HAP-1 (cell line): Measurements from ENCODE around the gene NGEF.

Experiments used
- DNase-seq, 2 experiments: peaks; one replicate each; pipeline ENCODE4 v3.0.0-alpha.2; 2016 to 2020; ENCODE audit warnings: low spot score in 2 of 2
- H3K27me3 ChIP-seq: fragments of 250-450 bp; sonication (Bioruptor Pico); 2 replicates; pipeline ENCODE4 v1.5.1; 2020; ENCODE audit warnings: low read depth, mild to moderate bottlenecking, moderate library complexity
- H3K36me3 ChIP-seq: fragments of 250-450 bp; sonication (Bioruptor Pico); replicated peaks from 2 replicates; pipeline ENCODE4 v1.5.1; 2020; ENCODE audit warnings: mild to moderate bottlenecking
- H3K4me1 ChIP-seq: fragments of 250-450 bp; sonication (Bioruptor Pico); 2 replicates; pipeline ENCODE4 v1.5.1; 2020; ENCODE audit warnings: mild to moderate bottlenecking
- H3K4me3 ChIP-seq: fragments of 250-450 bp; sonication (Bioruptor Pico); 2 replicates; pipeline ENCODE4 v1.5.1; 2020; ENCODE audit warnings: mild to moderate bottlenecking, moderate library complexity
- H3K9me3 ChIP-seq: fragments of 250-450 bp; sonication (Bioruptor Pico); 2 replicates; pipeline ENCODE4 v1.5.1; 2020; ENCODE audit warnings: mild to moderate bottlenecking, moderate library complexity
- in situ Hi-C: fragments of 300-500 bp; cut with MboI; formaldehyde crosslinking; loops from 3 replicates; pipeline ENCODE4 v1.14.3; 2020; ENCODE audit warnings: low sequenced_read_pairs, inconsistent platforms, mixed read lengths

The NGEF gene

GRCh38 chr2:232898592-232899543 is 114.2 kb downstream of the NGEF start:
- H3K27me3 ChIP-seq: no peaks in the 10 kb centered on the region
- no peak for DNase-seq
- in situ Hi-C loops: no loop called here

GRCh38 chr2:232897598-232898408 is 115.3 kb downstream of the NGEF start:
- H3K9me3 ChIP-seq: no peaks in the 10 kb centered on the region
- H3K4me3 ChIP-seq: no peak overlapping the region
- no peak for DNase-seq
- no peaks in the 10 kb centered on the region for H3K36me3 ChIP-seq
- H3K27me3 ChIP-seq: no peaks in the 10 kb centered on the region
- in situ Hi-C loops: no loop called here
- H3K4me1 ChIP-seq: no peaks in the 10 kb centered on the region

More at GRCh38 chr2:232898592-232899543, 114.2 kb downstream of the NGEF start:
- Histone ChIP-seq H3K4me3 (no peak overlapping the region), H3K36me3 (no peaks in the 10 kb centered on the region), H3K9me3 (no peaks in the 10 kb centered on the region), H3K4me1 (no peaks in the 10 kb centered on the region)

GRCh38 chr2:232896720-232897597 is 116.1 kb downstream of the NGEF start:
- in situ Hi-C loops: no loop called here
- H3K4me1 ChIP-seq: no peaks in the 10 kb centered on the region
- H3K27me3 ChIP-seq: no peaks in the 10 kb centered on the region
- H3K4me3 ChIP-seq: no peak overlapping the region
- H3K36me3 ChIP-seq: no peaks in the 10 kb centered on the region
- DNase-seq: no peak
- no peaks in the 10 kb centered on the region for H3K9me3 ChIP-seq

GRCh38 chr2:232896111-232896510 is 116.9 kb downstream of the NGEF start:
- DNase-seq: no peak
- Histone ChIP-seq H3K9me3 (no peaks in the 10 kb centered on the region), H3K4me1 (peaks cover 5% of the 10 kb centered on the region), H3K27me3 (no peaks in the 10 kb centered on the region), H3K4me3 (no peak overlapping the region), H3K36me3 (no peaks in the 10 kb centered on the region)
- in situ Hi-C loops: no loop called here

- Histone ChIP-seq H3K4me1 (peaks cover 7% of the 10 kb centered on the region), H3K27me3 (no peaks in the 10 kb centered on the region), H3K36me3 (no peaks in the 10 kb centered on the region), H3K9me3 (no peaks in the 10 kb centered on the region), H3K4me3 (no peak overlapping the region)
- DNase-seq: no peak
- in situ Hi-C loops: no loop called here
These were observed 118.3 kb downstream of the NGEF start for GRCh38 chr2:232894746-232895145.

- Histone ChIP-seq H3K9me3 (no peaks in the 10 kb centered on the region), H3K4me1 (peaks cover 7% of the 10 kb centered on the region), H3K36me3 (no peaks in the 10 kb centered on the region), H3K27me3 (no peaks in the 10 kb centered on the region), H3K4me3 (no peak overlapping the region)
- no peak for DNase-seq
- in situ Hi-C loops: no loop called here
These were observed 118.8 kb downstream of the NGEF start for GRCh38 chr2:232894251-232894650.

GRCh38 chr2:232893834-232894233 is 119.2 kb downstream of the NGEF start:
- no peaks in the 10 kb centered on the region for H3K36me3 ChIP-seq
- in situ Hi-C loops: no loop called here
- no peak for DNase-seq
- H3K4me1 ChIP-seq: peaks cover 7% of the 10 kb centered on the region
- H3K4me3 ChIP-seq: no peak overlapping the region
- no peaks in the 10 kb centered on the region for H3K27me3 ChIP-seq
- no peaks in the 10 kb centered on the region for H3K9me3 ChIP-seq

GRCh38 chr2:232892843-232893242 is 120.2 kb downstream of the NGEF start:
- in situ Hi-C loops: no loop called here
- H3K4me3 ChIP-seq: no peak overlapping the region
- no peak for DNase-seq
- no peaks in the 10 kb centered on the region for H3K9me3 ChIP-seq
- peaks cover 7% of the 10 kb centered on the region for H3K4me1 ChIP-seq
- no peaks in the 10 kb centered on the region for H3K27me3 ChIP-seq
- H3K36me3 ChIP-seq: no peaks in the 10 kb centered on the region

- H3K27me3 ChIP-seq: no peaks in the 10 kb centered on the region
- no peaks in the 10 kb centered on the region for H3K36me3 ChIP-seq
- H3K9me3 ChIP-seq: no peaks in the 10 kb centered on the region
- no peak for DNase-seq
- peaks cover 7% of the 10 kb centered on the region for H3K4me1 ChIP-seq
- no peak overlapping the region for H3K4me3 ChIP-seq
- in situ Hi-C loops: no loop called here
These were observed 120.8 kb downstream of the NGEF start for GRCh38 chr2:232892221-232892620.

- in situ Hi-C loops: no loop called here
- no peaks in the 10 kb centered on the region for H3K9me3 ChIP-seq
- DNase-seq: peak in 1 of 2 experiments; percentile 20
- H3K36me3 ChIP-seq: no peaks in the 10 kb centered on the region
- peaks cover 7% of the 10 kb centered on the region for H3K4me1 ChIP-seq
- H3K27me3 ChIP-seq: no peaks in the 10 kb centered on the region
- H3K4me3 ChIP-seq: no peak overlapping the region
These were observed 121.4 kb downstream of the NGEF start for GRCh38 chr2:232891621-232892071.

GRCh38 chr2:232890896-232891601 is 122.0 kb downstream of the NGEF start:
- H3K9me3 ChIP-seq: no peaks in the 10 kb centered on the region
- peaks cover 7% of the 10 kb centered on the region for H3K4me1 ChIP-seq
- no peaks in the 10 kb centered on the region for H3K36me3 ChIP-seq
- no peaks in the 10 kb centered on the region for H3K27me3 ChIP-seq
- peak in 1 of 2 experiments; percentile 58 for DNase-seq
- in situ Hi-C loops: no loop called here
- H3K4me3 ChIP-seq: no peak overlapping the region

GRCh38 chr2:232890536-232890895 is 122.5 kb downstream of the NGEF start:
- no peaks in the 10 kb centered on the region for H3K27me3 ChIP-seq
- no peaks in the 10 kb centered on the region for H3K9me3 ChIP-seq
- in situ Hi-C loops: no loop called here
- peaks cover 7% of the 10 kb centered on the region for H3K4me1 ChIP-seq
- no peak for DNase-seq
- no peak overlapping the region for H3K4me3 ChIP-seq
- no peaks in the 10 kb centered on the region for H3K36me3 ChIP-seq

- no peaks in the 10 kb centered on the region for H3K36me3 ChIP-seq
- no peaks in the 10 kb centered on the region for H3K27me3 ChIP-seq
- DNase-seq: no peak
- no peak overlapping the region for H3K4me3 ChIP-seq
- H3K4me1 ChIP-seq: peaks cover 7% of the 10 kb centered on the region
- in situ Hi-C loops: no loop called here
- H3K9me3 ChIP-seq: no peaks in the 10 kb centered on the region
These were observed 123.1 kb downstream of the NGEF start for GRCh38 chr2:232889876-232890401.
